Endothelial cell of umbilical vein (primary cell): ENCODE results near the gene SAE1. TPM values are rescaled to one million over a fixed set of nuclear protein-coding genes. Genes with fewer than 3 reads are reported as not detected.
A peak's percentile ranks its signal among the peaks of the same experiment; 100 is the strongest.

Source experiments
- BruUV-seq: library from RNA; stranded (reverse); fragments of 400-500 nt; replicated peaks from 2 replicates; lab custom pipeline; 2021; lab: Mats Ljungman, UMichigan
- CTCF ChIA-PET: fragments of 300-600, 350-600 bp; sonication (Branson Sonifier 250); formaldehyde crosslinking; loops from one replicate; lab custom pipeline; 2021; ENCODE audit warnings: antibody characterized with exemption, inconsistent platforms; lab: Charles Lee
- POLR2A ChIA-PET: fragments of 300-600, 350-600 bp; sonication (Branson Sonifier 250); formaldehyde crosslinking; loops from one replicate; lab custom pipeline; 2021; ENCODE audit warnings: antibody characterized with exemption, inconsistent platforms; lab: Charles Lee
- DNase-seq: peaks from one replicate; pipeline ENCODE4 v3.0.0-alpha.2; 2011; ENCODE audit warnings: low read depth, low spot score
- FAIRE-seq: peaks from 2 replicates; lab custom pipeline; 2011; peaks lifted over from hg19 to GRCh38; lab: Jason Lieb, UNC
- H2AFZ ChIP-seq: 2 replicates; pipeline ENCODE4 v1.6.0; 2012; ENCODE audit warnings: low read depth, low read length, control low read depth, inconsistent platforms
- H3K27ac ChIP-seq: 2 replicates; pipeline ENCODE4 v1.5.1; 2011; ENCODE audit warnings: low read depth, mild to moderate bottlenecking, control low read depth, low read length, moderate library complexity; ENCODE audit not compliant: insufficient read depth
- H3K27me3 ChIP-seq, 2 experiments: 2 replicates each; pipeline versions ENCODE4 v1.6.0 to v1.6.1; 2011; ENCODE audit warnings: low read length in 2 of 2, mixed read lengths in 1 of 2; ENCODE audit not compliant: control insufficient read depth in 2 of 2, insufficient read depth in 2 of 2
- H3K36me3 ChIP-seq, 2 experiments: 2 replicates in 1 of 2; 3 replicates in 1 of 2; pipeline ENCODE4 v1.5.1; 2011; ENCODE audit warnings: low read length in 2 of 2, mild to moderate bottlenecking in 1 of 2, moderate library complexity in 1 of 2; ENCODE audit not compliant: control insufficient read depth in 2 of 2, insufficient read depth in 2 of 2; ENCODE audit errors: extremely low read depth in 1 of 2
- H3K4me1 ChIP-seq: 3 replicates; pipeline ENCODE4 v1.5.1; 2011; ENCODE audit warnings: mild to moderate bottlenecking, low read length; ENCODE audit not compliant: control insufficient read depth, insufficient read depth; ENCODE audit errors: extremely low read depth
- H3K4me2 ChIP-seq: 2 replicates; pipeline ENCODE4 v1.6.1; 2011; ENCODE audit warnings: low read length, control low read depth, mixed read lengths; ENCODE audit not compliant: insufficient read depth
- H3K4me3 ChIP-seq, 3 experiments: fragments of 200-600 bp in 1 of 3; sonication (generic), shearing (Covaris generic) in 1 of 3; replicated peaks in 1 of 3; 2 replicates each; pipeline ENCODE4 v1.5.1; 2011 to 2016; ENCODE audit warnings: control low read depth in 3 of 3, low read length in 3 of 3, mild to moderate bottlenecking in 2 of 3, inconsistent platforms in 1 of 3, low read depth in 1 of 3, moderate library complexity in 1 of 3; ENCODE audit not compliant: insufficient read depth in 1 of 3
- H3K79me2 ChIP-seq: 2 replicates; pipeline ENCODE4 v1.6.0; 2012; ENCODE audit warnings: low read length, inconsistent platforms; ENCODE audit not compliant: control insufficient read depth, insufficient read depth
- H3K9ac ChIP-seq: replicated peaks from 2 replicates; pipeline ENCODE3; 2011; ENCODE audit warnings: low read length, control low read depth; ENCODE audit not compliant: insufficient read depth; ENCODE audit errors: extremely low read depth
- H3K9me1 ChIP-seq: replicated peaks from 3 replicates; pipeline ENCODE4 v1.6.0; 2011; ENCODE audit warnings: mild to moderate bottlenecking, low read length; ENCODE audit not compliant: control insufficient read depth, insufficient read depth; ENCODE audit errors: extremely low read depth
- H3K9me3 ChIP-seq: replicated peaks from 2 replicates; pipeline ENCODE4 v1.5.1; 2012; ENCODE audit warnings: low read length, inconsistent platforms; ENCODE audit not compliant: control insufficient read depth, insufficient read depth
- H4K20me1 ChIP-seq: replicated peaks from 2 replicates; pipeline ENCODE3; 2011; ENCODE audit warnings: mild to moderate bottlenecking, low read length; ENCODE audit not compliant: control insufficient read depth, insufficient read depth; ENCODE audit errors: extremely low read depth
- CTCF ChIP-seq, 2 donors: IDR thresholded peaks; 1 replicate in 1 of 2; 2 replicates in 1 of 2; pipeline ENCODE4 v1.5.1; 2011; ENCODE audit warnings: low read length in 2 of 2, mild to moderate bottlenecking in 2 of 2, moderate library complexity in 2 of 2, control low read depth in 1 of 2, inconsistent platforms in 1 of 2, low read depth in 1 of 2; ENCODE audit not compliant: insufficient read depth in 1 of 2; ENCODE audit errors: extremely low read depth in 1 of 2
- GATA2 ChIP-seq: IDR thresholded peaks from 2 replicates; pipeline ENCODE4 v1.7.0; 2011; ENCODE audit warnings: low read depth, mild to moderate bottlenecking, moderate library complexity, mixed read lengths, low read length; ENCODE audit not compliant: insufficient read length, insufficient read depth
- POLR2A ChIP-seq: IDR thresholded peaks from 2 replicates; pipeline ENCODE4 v1.6.1; 2012; ENCODE audit warnings: low read depth, mild to moderate bottlenecking, control low read depth, low read length
- POLR2AphosphoS5 ChIP-seq: IDR thresholded peaks from 2 replicates; pipeline ENCODE4 v1.6.1; 2012; ENCODE audit warnings: low read depth, mild to moderate bottlenecking, control low read depth, low read length, moderate library complexity; ENCODE audit not compliant: insufficient read depth
- dilution Hi-C: fragments of 300-500 bp; cut with MboI; formaldehyde crosslinking; loops from one replicate; pipeline ENCODE4 v1.15.0; 2019; ENCODE audit warnings: low sequenced_read_pairs; ENCODE audit not compliant: extremely low pct_ligation_motif_present
- intact Hi-C: fragments of 100-400 bp; cut with micrococcal nuclease; formaldehyde crosslinking; loops from one replicate; pipeline ENCODE4 v1.10.0; 2022
- polyA plus RNA-seq, 4 experiments: library from polyadenylated mRNA; depleted of rRNA in 3 of 4; stranded (reverse) in 3 of 4; unstranded in 1 of 4; fragments of >200 nt; gene quantifications; 2 replicates each; pipeline versions ENCODE4 v1.2.1 to v1.2.3, GENCODE V29; 2011 to 2012; ENCODE audit warnings: missing spikeins in 1 of 4
- total RNA-seq: library from RNA; stranded (reverse); gene quantifications from 2 replicates; pipeline ENCODE4 v1.2.3, GENCODE V29; 2021

The SAE1 gene
- total and polyA plus RNA-seq, 2 donors (not counting 3 experiments of a cell fraction or from before 2014, with no cell fraction given): 165 to 219 TPM

- no peak for FAIRE-seq
- ChIA-PET CTCF (interaction anchor here (1.7 kb wide), 1 partner anchor 32 kb away, joined by 6 read pairs; no protein-coding TSS in a partner anchor), POLR2A (no interaction called here)
- H3K4me1 ChIP-seq: peaks cover 43% of the 10 kb centered on the region
- no peaks in the 10 kb centered on the region for H4K20me1 ChIP-seq
- H3K9me1 ChIP-seq: no peaks in the 10 kb centered on the region
- H3K9ac ChIP-seq: peak overlapping the region; percentile 99
- dilution Hi-C loops (no loop called here), intact Hi-C loops (loop anchor here (5.0 kb wide), 2 partner anchors 64 to 249 kb away; partner anchors contain the start of genes ARHGAP35 and TMEM160)
- H2AFZ ChIP-seq: no peak overlapping the region
- peak overlapping the region; percentile 92 for H3K27ac ChIP-seq
- no peaks in the 10 kb centered on the region for H3K27me3 ChIP-seq
- H3K36me3 ChIP-seq: no peaks in the 10 kb centered on the region
- DNase-seq: peak; percentile 21
- peak overlapping the region; percentile 80 to 94 (median 93) for H3K4me3 ChIP-seq
- peak overlapping the region; percentile 93 for H3K4me2 ChIP-seq
- no peak for TF ChIP-seq GATA2
- TF ChIP-seq POLR2A: peak; percentile 71
- TF ChIP-seq CTCF (IDR thresholded peaks at IDR 0.05; ENCODE audit: extremely low read depth in 1 of 2, insufficient read depth in 1 of 2, low read depth in 1 of 2, low read length in 2 of 2): no peak
- TF ChIP-seq POLR2AphosphoS5: peak; percentile 37
- peaks cover 57% of the 10 kb centered on the region for H3K79me2 ChIP-seq
- BruUV-seq: no TSS peak
- H3K9me3 ChIP-seq: no peaks in the 10 kb centered on the region
Observed at GRCh38 chr19:47111006-47111621, 19.5 kb upstream of the SAE1 start.
